ENCODE data around the gene PAXX. TPM values are rescaled to one million over a fixed set of nuclear protein-coding genes. Genes with fewer than 3 reads are reported as not detected.

The PAXX gene
- total RNA-seq, 1 experiment from 2014 or later = 89.0 TPM

- TF ChIP-seq ZBTB33 (IDR thresholded peaks at IDR 0.05; ENCODE audit: extremely low read depth, insufficient replicate concordance, low read length) (no peak), RAD21 (IDR thresholded peaks at IDR 0.05; ENCODE audit: low read depth) (no peak), SP1 (IDR thresholded peaks at IDR 0.05; ENCODE audit: low read depth) (no peak), ZNF274 (IDR thresholded peaks at IDR 0.05; ENCODE audit: low read depth, low read length) (no peak)
Observed at GRCh38 chr9:136943291-136944211, 48.7 kb upstream of the PAXX start (continued).

GRCh38 chr9:136944212-136944518 lies 48.1 kb upstream of the PAXX start:
- intact Hi-C loops (cut with micrococcal nuclease) = loop anchor here (5.0 to 10.0 kb wide), 2 partner anchors 99 to 157 kb away; partner anchors contain the start of genes AJM1 and PHPT1

More at GRCh38 chr9:136944212-136944518, 48.1 kb upstream of the PAXX start:
- H4K20me1 ChIP-seq (ENCODE audit: insufficient read depth) = no peaks in the 10 kb centered on the region
- peaks cover 20 to 38% of the 10 kb centered on the region in 2 experiments for H3K4me1 ChIP-seq (ENCODE audit: control insufficient read depth in 1 of 2, insufficient read depth in 2 of 2, low read length in 2 of 2)
- H3K4me2 ChIP-seq (ENCODE audit: low read length) = peak overlapping the region; percentile 89
- H3K79me2 ChIP-seq (ENCODE audit: insufficient read depth, low read length) = peaks cover 20% of the 10 kb centered on the region
- H3K4me3 ChIP-seq (replicated peaks in 1 of 2; ENCODE audit: low read depth in 1 of 2, low read length in 2 of 2) = peak overlapping the region; percentile 78 to 88
- no peaks in the 10 kb centered on the region for H3K9me2 ChIP-seq (ENCODE audit: insufficient read depth)
- peak overlapping the region; percentile 86 for H3K9ac ChIP-seq (ENCODE audit: low read length)
- peaks cover 12 to 15% of the 10 kb centered on the region in 2 experiments; a peak in 3 of 4 replicates for H3K36me3 ChIP-seq (ENCODE audit: control insufficient read depth in 1 of 2, insufficient read depth in 2 of 2, low read length in 2 of 2)
- CTCF ChIA-PET = interaction anchor here (1.6 kb wide), 1 partner anchor 85 kb away, joined by 5 read pairs; the partner anchor contains the start of gene ABCA2
- peak; percentile 53 for ATAC-seq
- no peak for DNase-seq (ENCODE audit: low read depth, low spot score)
- no peak overlapping the region for H2AFZ ChIP-seq (ENCODE audit: low read depth, low read length, poor library complexity, severe bottlenecking)
- RAD21 ChIA-PET (ENCODE audit: low non-redundant PET in 1 of 2, low total read pairs in 2 of 2, uncharacterized antibody in 2 of 2, unreplicated experiment in 2 of 2) = no interaction called here
- BruUV-seq (replicated peaks) = no TSS peak
- POLR2A ChIA-PET = no interaction called here
- H3K9me3 ChIP-seq (ENCODE audit: control insufficient read depth in 1 of 2, insufficient read depth in 1 of 2, low read depth in 1 of 2, low read length in 2 of 2) = no peaks in the 10 kb centered on the region
- no peaks in the 10 kb centered on the region for H3K27me3 ChIP-seq (ENCODE audit: insufficient read depth, low read length)
- peak overlapping the region; percentile 97 for H3K27ac ChIP-seq (ENCODE audit: low read depth, low read length)
- TF ChIP-seq POLR2AphosphoS5 (IDR thresholded peaks at IDR 0.05; ENCODE audit: low read depth, low read length) = no peak
- TF ChIP-seq ZFX (IDR thresholded peaks at IDR 0.05) = peak; percentile 93

Data from HCT116 (cell line).